PC-9 (cell line): ENCODE measurements around the gene MIGA2.

Experiments
- CTCF ChIP-seq: fragments of 200-600 bp; sonication (generic); conservative IDR thresholded peaks from 2 replicates; pipeline ENCODE4 v1.6.1; 2017; ENCODE audit warnings: mixed run types, antibody characterized with exemption, mild to moderate bottlenecking, moderate library complexity
- EZH2 ChIP-seq: fragments of 200-600 bp; sonication (generic); IDR thresholded peaks from 2 replicates; pipeline ENCODE4 v1.8.0; 2017; ENCODE audit warnings: antibody characterized with exemption, low read depth

- TF ChIP-seq CTCF (no peak), EZH2 (no peak)
Measured at GRCh38 chr9:129012893-129013448, 23.5 kb upstream of the MIGA2 start.
